COLO829 (cell line): ENCODE measurements around the gene NCEH1.

ENCODE experiments used
- DNase-seq: peaks from one replicate; pipeline ENCODE4 v3.0.0; 2012; ENCODE audit warnings: low spot score

NCEH1 gene

GRCh38 chr3:172580680-172581401, 130.0 kb downstream of the NCEH1 start:
- no peak for DNase-seq
